ENCODE measurements around the gene SMARCAD1. TPM values are rescaled to one million over a fixed set of nuclear protein-coding genes. Genes with fewer than 3 reads are reported as not detected.

SMARCAD1 gene
- polyA plus RNA-seq (2012; ENCODE audit: insufficient read length, low read depth), result 4.0 TPM

- TF ChIP-seq POLR2AphosphoS5 (IDR thresholded peaks at IDR 0.05; ENCODE audit: low read depth, low read length), result peak; percentile 80
- TF ChIP-seq TAF1 (IDR thresholded peaks at IDR 0.05; ENCODE audit: borderline replicate concordance, insufficient read depth, low read length), result no peak; the same call in 1 of the 2 replicates
- TF ChIP-seq SIN3A (IDR thresholded peaks at IDR 0.05; ENCODE audit: borderline replicate concordance, insufficient read depth, low read length), result 0 out of 2 replicates have a peak, but pooled peaks have one; percentile 76
- no peak for TF ChIP-seq FOXP2 (optimal IDR thresholded peaks at IDR 0.05; ENCODE audit: borderline replicate concordance, extremely low read depth, extremely low read length, insufficient read depth)
- TF ChIP-seq REST (IDR thresholded peaks at IDR 0.05; ENCODE audit: insufficient read depth in 1 of 2, low read depth in 2 of 2, low read length in 2 of 2), result 0 out of 4 replicates have a peak, but pooled peaks of 1 of the 2 experiments have one; percentile 25
These were observed at the start of gene SMARCAD1 for GRCh38 chr4:94207469-94208224. Gene SMARCAD1 (plus strand): TSS chr4:94207865. CDS start chr4:94208395, 530 bp downstream.

- no peak for TF ChIP-seq FOXP2 (optimal IDR thresholded peaks at IDR 0.05; ENCODE audit: borderline replicate concordance, extremely low read depth, extremely low read length, insufficient read depth)
- no peak for TF ChIP-seq REST (IDR thresholded peaks at IDR 0.05; ENCODE audit: insufficient read depth in 1 of 2, low read depth in 2 of 2, low read length in 2 of 2)
- no peak for TF ChIP-seq SIN3A (IDR thresholded peaks at IDR 0.05; ENCODE audit: borderline replicate concordance, insufficient read depth, low read length)
- TF ChIP-seq TAF1 (IDR thresholded peaks at IDR 0.05; ENCODE audit: borderline replicate concordance, insufficient read depth, low read length), result no peak
- TF ChIP-seq POLR2AphosphoS5 (IDR thresholded peaks at IDR 0.05; ENCODE audit: low read depth, low read length), result no peak
These were observed 48.8 kb upstream of the SMARCAD1 start for GRCh38 chr4:94158883-94159282.

- no peak for TF ChIP-seq FOXP2 (optimal IDR thresholded peaks at IDR 0.05; ENCODE audit: borderline replicate concordance, extremely low read depth, extremely low read length, insufficient read depth)
- no peak for TF ChIP-seq REST (IDR thresholded peaks at IDR 0.05; ENCODE audit: insufficient read depth in 1 of 2, low read depth in 2 of 2, low read length in 2 of 2)
- no peak for TF ChIP-seq POLR2AphosphoS5 (IDR thresholded peaks at IDR 0.05; ENCODE audit: low read depth, low read length)
- TF ChIP-seq TAF1 (IDR thresholded peaks at IDR 0.05; ENCODE audit: borderline replicate concordance, insufficient read depth, low read length), result no peak
- TF ChIP-seq SIN3A (IDR thresholded peaks at IDR 0.05; ENCODE audit: borderline replicate concordance, insufficient read depth, low read length), result no peak
These were observed 47.9 kb upstream of the SMARCAD1 start for GRCh38 chr4:94159790-94160189.

- TF ChIP-seq TAF1 (IDR thresholded peaks at IDR 0.05; ENCODE audit: borderline replicate concordance, insufficient read depth, low read length) (no peak), POLR2AphosphoS5 (IDR thresholded peaks at IDR 0.05; ENCODE audit: low read depth, low read length) (no peak), SIN3A (IDR thresholded peaks at IDR 0.05; ENCODE audit: borderline replicate concordance, insufficient read depth, low read length) (no peak), REST (IDR thresholded peaks at IDR 0.05; ENCODE audit: insufficient read depth in 1 of 2, low read depth in 2 of 2, low read length in 2 of 2) (no peak), FOXP2 (optimal IDR thresholded peaks at IDR 0.05; ENCODE audit: borderline replicate concordance, extremely low read depth, extremely low read length, insufficient read depth) (no peak)
These were observed 46.9 kb upstream of the SMARCAD1 start for GRCh38 chr4:94160774-94161173.
